ENCODE measurements around the gene GTF3C2. TPM values are rescaled to one million over a fixed set of nuclear protein-coding genes. Genes with fewer than 3 reads are reported as not detected.

Gene GTF3C2
- total and polyA plus RNA-seq, 4 donors = 17.0 to 60.9 (median 31.5) TPM

GRCh38 chr2:27298391-27299080, 58.0 kb downstream of the GTF3C2 start:
- no peak for ATAC-seq (ENCODE audit: low FRiP score)
- Histone ChIP-seq H3K4me3 (ENCODE audit: low read length in 2 of 2) (no peak overlapping the region), H3K4me1 (ENCODE audit: control insufficient read depth in 1 of 2, insufficient read depth in 2 of 2, low read length in 2 of 2) (no peaks in the 10 kb centered on the region), H3K36me3 (ENCODE audit: control insufficient read depth in 1 of 2, insufficient read depth in 2 of 2, low read length in 1 of 2) (no peaks in the 10 kb centered on the region), H3K27me3 (ENCODE audit: control insufficient read depth in 1 of 2, insufficient read depth in 2 of 2, low read length in 1 of 2) (no peaks in the 10 kb centered on the region), H3K27ac (ENCODE audit: low read depth in 1 of 2, low read length in 2 of 2) (no peak overlapping the region), H3K9me3 (ENCODE audit: control insufficient read depth, low read length) (no peaks in the 10 kb centered on the region)
- WGBS, 2 donors = 78 to 80% methylated on average over 18 of the region's 18 CpGs
- intact Hi-C loops (cut with DNase I) = no loop called here
- no peak for DNase-seq

GRCh38 chr2:27297195-27297594, 59.4 kb downstream of the GTF3C2 start:
- H3K36me3 ChIP-seq (ENCODE audit: control insufficient read depth in 1 of 2, insufficient read depth in 2 of 2, low read length in 1 of 2) = no peaks in the 10 kb centered on the region
- no peak for ATAC-seq (ENCODE audit: low FRiP score)
- WGBS, 2 donors = 82 to 86% methylated on average over 3 of the region's 3 CpGs
- DNase-seq = no peak
- H3K27ac ChIP-seq (ENCODE audit: low read depth in 1 of 2, low read length in 2 of 2) = no peak overlapping the region
- no peaks in the 10 kb centered on the region for H3K27me3 ChIP-seq (ENCODE audit: control insufficient read depth in 1 of 2, insufficient read depth in 2 of 2, low read length in 1 of 2)
- H3K4me3 ChIP-seq (ENCODE audit: low read length in 2 of 2) = no peak overlapping the region
- intact Hi-C loops (cut with DNase I) = no loop called here
- H3K9me3 ChIP-seq (ENCODE audit: control insufficient read depth, low read length) = no peaks in the 10 kb centered on the region
- peaks cover 0 to 4% of the 10 kb centered on the region in 2 donors for H3K4me1 ChIP-seq (ENCODE audit: control insufficient read depth in 1 of 2, insufficient read depth in 2 of 2, low read length in 2 of 2)

GRCh38 chr2:27296481-27296880, 60.1 kb downstream of the GTF3C2 start:
- 41 to 49% methylated on average over 4 of the region's 4 CpGs for WGBS, 2 donors
- Histone ChIP-seq H3K27ac (ENCODE audit: low read depth in 1 of 2, low read length in 2 of 2) (no peak overlapping the region), H3K36me3 (ENCODE audit: control insufficient read depth in 1 of 2, insufficient read depth in 2 of 2, low read length in 1 of 2) (no peaks in the 10 kb centered on the region), H3K9me3 (ENCODE audit: control insufficient read depth, low read length) (no peaks in the 10 kb centered on the region), H3K27me3 (ENCODE audit: control insufficient read depth in 1 of 2, insufficient read depth in 2 of 2, low read length in 1 of 2) (no peaks in the 10 kb centered on the region), H3K4me1 (ENCODE audit: control insufficient read depth in 1 of 2, insufficient read depth in 2 of 2, low read length in 2 of 2) (peaks cover 0 to 4% of the 10 kb centered on the region in 2 donors), H3K4me3 (ENCODE audit: low read length in 2 of 2) (no peak overlapping the region)
- DNase-seq = no peak
- no peak for ATAC-seq (ENCODE audit: low FRiP score)
- intact Hi-C loops (cut with DNase I) = no loop called here

GRCh38 chr2:27294928-27295327, 61.6 kb downstream of the GTF3C2 start:
- 87 to 88% methylated on average over 8 of the region's 8 CpGs for WGBS, 2 donors
- no peaks in the 10 kb centered on the region for H3K27me3 ChIP-seq (ENCODE audit: control insufficient read depth in 1 of 2, insufficient read depth in 2 of 2, low read length in 1 of 2)
- no peak for DNase-seq

GRCh38 chr2:27291865-27292264, 64.7 kb downstream of the GTF3C2 start:
- 20 to 21% methylated on average over 6 of the region's 6 CpGs for whole genome bisulfite sequencing, 2 donors
- Histone ChIP-seq H3K27me3 (ENCODE audit: control insufficient read depth in 1 of 2, insufficient read depth in 2 of 2, low read length in 1 of 2) (no peaks in the 10 kb centered on the region), H3K36me3 (ENCODE audit: control insufficient read depth in 1 of 2, insufficient read depth in 2 of 2, low read length in 1 of 2) (no peaks in the 10 kb centered on the region), H3K4me3 (ENCODE audit: low read length in 2 of 2) (no peak overlapping the region), H3K27ac (ENCODE audit: low read depth in 1 of 2, low read length in 2 of 2) (no peak overlapping the region), H3K4me1 (ENCODE audit: control insufficient read depth in 1 of 2, insufficient read depth in 2 of 2, low read length in 2 of 2) (peaks cover 0 to 4% of the 10 kb centered on the region in 2 donors), H3K9me3 (ENCODE audit: control insufficient read depth, low read length) (no peaks in the 10 kb centered on the region)
- DNase-seq = no peak
- ATAC-seq (ENCODE audit: low FRiP score) = no peak
- intact Hi-C loops (cut with DNase I) = no loop called here

More at GRCh38 chr2:27294928-27295327, 61.6 kb downstream of the GTF3C2 start:
- H3K36me3 ChIP-seq (ENCODE audit: control insufficient read depth in 1 of 2, insufficient read depth in 2 of 2, low read length in 1 of 2) = no peaks in the 10 kb centered on the region
- no peak overlapping the region for H3K27ac ChIP-seq (ENCODE audit: low read depth in 1 of 2, low read length in 2 of 2)
- H3K4me3 ChIP-seq (ENCODE audit: low read length in 2 of 2) = no peak overlapping the region
- H3K4me1 ChIP-seq (ENCODE audit: control insufficient read depth in 1 of 2, insufficient read depth in 2 of 2, low read length in 2 of 2) = peaks cover 0 to 4% of the 10 kb centered on the region in 2 donors
- H3K9me3 ChIP-seq (ENCODE audit: control insufficient read depth, low read length) = no peaks in the 10 kb centered on the region
- no peak for ATAC-seq (ENCODE audit: low FRiP score)
- intact Hi-C loops (cut with DNase I) = no loop called here

GRCh38 chr2:27290549-27290948, 66.0 kb downstream of the GTF3C2 start:
- intact Hi-C loops (cut with DNase I) = no loop called here
- Histone ChIP-seq H3K27me3 (ENCODE audit: control insufficient read depth in 1 of 2, insufficient read depth in 2 of 2, low read length in 1 of 2) (no peaks in the 10 kb centered on the region), H3K36me3 (ENCODE audit: control insufficient read depth in 1 of 2, insufficient read depth in 2 of 2, low read length in 1 of 2) (no peaks in the 10 kb centered on the region), H3K9me3 (ENCODE audit: control insufficient read depth, low read length) (no peaks in the 10 kb centered on the region), H3K4me1 (ENCODE audit: control insufficient read depth in 1 of 2, insufficient read depth in 2 of 2, low read length in 2 of 2) (peaks cover 0 to 4% of the 10 kb centered on the region in 2 donors), H3K27ac (ENCODE audit: low read depth in 1 of 2, low read length in 2 of 2) (no peak overlapping the region), H3K4me3 (ENCODE audit: low read length in 2 of 2) (no peak overlapping the region)
- no peak for DNase-seq
- ATAC-seq (ENCODE audit: low FRiP score) = no peak
- 85 to 92% methylated on average over 5 of the region's 5 CpGs for WGBS, 2 donors

GRCh38 chr2:27288610-27289009, 68.0 kb downstream of the GTF3C2 start:
- Histone ChIP-seq H3K4me1 (ENCODE audit: control insufficient read depth in 1 of 2, insufficient read depth in 2 of 2, low read length in 2 of 2) (peaks cover 0 to 4% of the 10 kb centered on the region in 2 donors), H3K27ac (ENCODE audit: low read depth in 1 of 2, low read length in 2 of 2) (no peak overlapping the region), H3K36me3 (ENCODE audit: control insufficient read depth in 1 of 2, insufficient read depth in 2 of 2, low read length in 1 of 2) (no peaks in the 10 kb centered on the region), H3K4me3 (ENCODE audit: low read length in 2 of 2) (no peak overlapping the region), H3K9me3 (ENCODE audit: control insufficient read depth, low read length) (no peaks in the 10 kb centered on the region), H3K27me3 (ENCODE audit: control insufficient read depth in 1 of 2, insufficient read depth in 2 of 2, low read length in 1 of 2) (no peaks in the 10 kb centered on the region)
- DNase-seq = no peak
- WGBS, 2 donors = 9 to 18% methylated on average over 3 of the region's 3 CpGs
- intact Hi-C loops (cut with DNase I) = loop anchor here in 1 of 2 donors (10.0 kb wide), 1 partner anchor 324 kb away; no protein-coding TSS in a partner anchor
- no peak for ATAC-seq (ENCODE audit: low FRiP score)

- no peaks in the 10 kb centered on the region for H3K4me1 ChIP-seq (ENCODE audit: control insufficient read depth in 1 of 2, insufficient read depth in 2 of 2, low read length in 2 of 2)
- H3K36me3 ChIP-seq (ENCODE audit: control insufficient read depth in 1 of 2, insufficient read depth in 2 of 2, low read length in 1 of 2) = no peaks in the 10 kb centered on the region
- no peaks in the 10 kb centered on the region for H3K27me3 ChIP-seq (ENCODE audit: control insufficient read depth in 1 of 2, insufficient read depth in 2 of 2, low read length in 1 of 2)
- no peak overlapping the region for H3K4me3 ChIP-seq (ENCODE audit: low read length in 2 of 2)
- no peak overlapping the region for H3K27ac ChIP-seq (ENCODE audit: low read depth in 1 of 2, low read length in 2 of 2)
- intact Hi-C loops (cut with DNase I) = loop anchor here in 1 of 2 donors (10.0 kb wide), 1 partner anchor 321 kb away; no protein-coding TSS in a partner anchor
- DNase-seq (no peak), ATAC-seq (ENCODE audit: low FRiP score) (no peak)
- 61 to 66% methylated on average over 6 of the region's 6 CpGs for WGBS, 2 donors
- H3K9me3 ChIP-seq (ENCODE audit: control insufficient read depth, low read length) = no peaks in the 10 kb centered on the region
Measured at GRCh38 chr2:27285481-27285880, 71.1 kb downstream of the GTF3C2 start.

- intact Hi-C loops (cut with DNase I) = loop anchor here (5.0 to 10.0 kb wide), 3 partner anchors 113 to 323 kb away; no protein-coding TSS in a partner anchor
- Histone ChIP-seq H3K9me3 (ENCODE audit: control insufficient read depth, low read length) (no peaks in the 10 kb centered on the region), H3K36me3 (ENCODE audit: control insufficient read depth in 1 of 2, insufficient read depth in 2 of 2, low read length in 1 of 2) (no peaks in the 10 kb centered on the region), H3K27ac (ENCODE audit: low read depth in 1 of 2, low read length in 2 of 2) (no peak overlapping the region), H3K4me3 (ENCODE audit: low read length in 2 of 2) (no peak overlapping the region), H3K27me3 (ENCODE audit: control insufficient read depth in 1 of 2, insufficient read depth in 2 of 2, low read length in 1 of 2) (no peaks in the 10 kb centered on the region), H3K4me1 (ENCODE audit: control insufficient read depth in 1 of 2, insufficient read depth in 2 of 2, low read length in 2 of 2) (no peaks in the 10 kb centered on the region)
- 90 to 97% methylated on average over 1 of the region's 1 CpG for WGBS, 2 donors
- ATAC-seq (ENCODE audit: low FRiP score) (no peak), DNase-seq (no peak)
Measured at GRCh38 chr2:27284996-27285395, 71.6 kb downstream of the GTF3C2 start.

Measured in aorta (tissue), 5 donors.